TTC549 (cell line): ENCODE measurements around the gene SLC34A2.
"Not testable (repeated sequence)": the region's sequence is repeated elsewhere in the genome, so short reads cannot be mapped to it uniquely, and the experiment has no call there.

Experiments used
- FAIRE-seq: peaks from 2 replicates; lab custom pipeline; 2012; peaks lifted over from hg19 to GRCh38; lab: Jason Lieb, UNC

Gene SLC34A2

GRCh38 chr4:25654971-25655963, at the start of gene SLC34A2:
SLC34A2 (plus strand) TSS chr4:25655851; CDS start chr4:25662501, 6,650 bp downstream.
- FAIRE-seq, result no peak

- FAIRE-seq, result no peak
Measured at GRCh38 chr4:25608644-25609043, 47.0 kb upstream of the SLC34A2 start.

- FAIRE-seq, result no peak
Measured at GRCh38 chr4:25609976-25610375, 45.7 kb upstream of the SLC34A2 start.

- not testable (repeated sequence) for FAIRE-seq
Measured at GRCh38 chr4:25613613-25614012, 42.0 kb upstream of the SLC34A2 start.

GRCh38 chr4:25614807-25615206, 40.8 kb upstream of the SLC34A2 start:
- FAIRE-seq, result no peak

- FAIRE-seq, result no peak
Measured at GRCh38 chr4:25621027-25621930, 34.4 kb upstream of the SLC34A2 start.

- no peak for FAIRE-seq
Measured at GRCh38 chr4:25624616-25625015, 31.0 kb upstream of the SLC34A2 start.

GRCh38 chr4:25628451-25628850, 27.2 kb upstream of the SLC34A2 start:
- no peak for FAIRE-seq

- FAIRE-seq, result no peak
Measured at GRCh38 chr4:25632135-25632534, 23.5 kb upstream of the SLC34A2 start.

GRCh38 chr4:25633541-25633940, 22.1 kb upstream of the SLC34A2 start:
- FAIRE-seq, result no peak

- no peak for FAIRE-seq
Measured at GRCh38 chr4:25635501-25635900, 20.1 kb upstream of the SLC34A2 start.

- FAIRE-seq, result no peak
Measured at GRCh38 chr4:25637581-25638220, 17.9 kb upstream of the SLC34A2 start.

GRCh38 chr4:25638221-25638601, 17.4 kb upstream of the SLC34A2 start:
- FAIRE-seq, result no peak

GRCh38 chr4:25638806-25639205, 16.8 kb upstream of the SLC34A2 start:
- no peak for FAIRE-seq

GRCh38 chr4:25650311-25650710, 5.3 kb upstream of the SLC34A2 start:
- FAIRE-seq, result no peak

GRCh38 chr4:25651682-25652081, 4.0 kb upstream of the SLC34A2 start:
- FAIRE-seq, result no peak

- FAIRE-seq, result no peak
Measured at GRCh38 chr4:25654031-25654970, 1.4 kb upstream of the SLC34A2 start.

- no peak for FAIRE-seq
Measured at GRCh38 chr4:25656031-25656430, 380 bp downstream of the SLC34A2 start.

- FAIRE-seq, result no peak
Measured at GRCh38 chr4:25658357-25658771, 2.7 kb downstream of the SLC34A2 start.

GRCh38 chr4:25658777-25659176, 3.1 kb downstream of the SLC34A2 start:
- FAIRE-seq, result no peak

GRCh38 chr4:25661441-25661840, 5.8 kb downstream of the SLC34A2 start:
- not testable (repeated sequence) for FAIRE-seq
